Stimulated activated naive CD4-positive, alpha-beta T cell (primary cell): ENCODE results near the gene DPP10.

Experiments used
- DNase-seq, 6 experiments: peaks; one replicate each; lab custom pipeline; 2025; lab: John Stamatoyannopoulos, UW

DPP10 gene

DNA sequence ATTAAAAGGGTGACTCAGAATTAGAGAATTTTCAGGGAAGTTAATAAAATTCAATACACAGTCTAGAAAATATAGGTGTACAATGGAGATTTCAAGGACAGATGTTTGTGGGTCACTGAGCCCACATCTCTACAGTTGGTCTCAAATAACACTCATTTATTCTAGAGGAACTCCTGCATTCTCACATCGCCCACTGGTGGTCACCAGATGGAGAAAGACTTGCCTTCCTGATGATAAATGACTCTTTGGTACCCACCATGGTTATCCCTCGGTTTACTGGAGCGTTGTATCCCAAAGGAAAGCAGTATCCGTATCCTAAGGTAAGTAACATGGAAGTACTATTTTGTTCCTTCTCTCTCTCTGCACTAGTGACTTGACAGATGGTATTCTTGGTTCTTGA lies 1297.1 kb downstream of the DPP10 start:
- DNase-seq, result no peak

DNA sequence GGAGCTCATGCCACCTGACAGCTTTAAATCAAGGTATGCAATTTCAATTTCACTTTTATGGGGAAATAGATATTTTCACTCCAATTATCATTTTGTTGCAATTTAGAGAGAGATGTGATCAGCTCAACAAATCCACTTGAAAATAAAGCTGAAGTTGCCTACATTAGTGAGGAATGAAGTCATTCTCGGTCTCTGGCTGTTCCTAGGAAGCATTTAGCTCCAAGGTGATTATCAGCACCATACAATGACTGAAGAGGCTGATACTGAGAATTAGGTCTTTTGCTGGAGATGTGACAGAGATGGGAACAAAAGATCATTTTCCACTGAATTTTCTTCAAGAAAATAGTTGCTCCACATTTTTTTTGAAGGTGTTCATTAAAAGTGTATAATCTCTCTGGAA lies 1303.7 kb downstream of the DPP10 start:
- no peak for DNase-seq

DNA sequence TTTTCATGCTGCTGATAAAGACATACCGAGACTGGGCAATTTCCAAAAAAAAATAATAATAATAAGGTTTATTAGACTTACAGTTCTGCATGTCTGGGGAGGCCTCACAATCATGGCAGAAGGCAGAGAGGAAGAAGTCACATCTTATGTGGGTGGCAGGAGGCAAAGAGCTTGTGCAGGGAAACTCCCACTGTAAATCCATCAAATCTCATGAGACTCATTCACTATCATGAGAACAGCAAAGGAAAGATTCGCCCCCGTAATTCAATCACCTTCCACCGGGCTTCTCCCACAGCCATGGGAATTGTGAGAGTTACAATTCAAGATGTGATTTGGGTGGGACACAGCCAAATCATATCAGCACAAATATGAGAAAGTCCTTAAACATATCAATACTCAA lies 1314.8 kb downstream of the DPP10 start:
- DNase-seq, result no peak

DNA sequence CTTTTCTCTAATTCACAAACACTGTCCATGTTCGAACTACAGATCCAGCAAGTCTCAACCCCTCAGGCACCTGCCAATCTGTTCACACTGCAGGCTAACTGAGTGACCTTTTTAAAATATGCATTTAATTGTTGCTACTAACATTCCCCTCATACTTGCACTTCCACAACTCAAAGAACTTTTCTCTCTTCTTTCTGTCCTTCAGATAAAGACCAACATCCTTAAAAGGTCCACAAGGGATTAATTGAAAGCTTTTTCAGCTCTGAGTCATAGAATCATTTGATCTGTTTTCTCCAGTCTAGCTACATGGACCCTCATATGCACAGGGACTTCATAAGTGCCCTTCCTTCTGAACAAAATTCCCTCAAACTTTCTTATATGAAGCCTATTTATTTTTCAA lies 1321.2 kb downstream of the DPP10 start:
- DNase-seq, result no peak

DNA sequence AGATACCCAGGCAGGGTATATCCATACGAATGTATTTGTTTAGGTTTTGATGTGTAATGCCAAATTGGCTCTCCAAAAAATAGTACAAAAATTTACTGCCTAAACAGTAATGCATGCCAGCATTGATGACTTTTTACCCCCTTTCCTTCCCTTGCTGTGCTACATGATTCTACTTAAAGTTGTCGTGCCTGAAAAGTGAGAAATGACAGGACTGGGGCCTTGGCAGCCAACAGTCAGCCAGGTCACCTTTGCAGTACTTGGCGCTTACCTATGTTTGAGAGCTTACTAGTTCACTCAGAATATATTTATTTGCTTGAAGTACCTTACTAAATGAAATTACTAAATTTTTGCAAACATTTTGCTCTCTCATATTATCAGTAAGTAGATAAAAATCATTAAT lies 1329.1 kb downstream of the DPP10 start:
- DNase-seq, result no peak

DNA sequence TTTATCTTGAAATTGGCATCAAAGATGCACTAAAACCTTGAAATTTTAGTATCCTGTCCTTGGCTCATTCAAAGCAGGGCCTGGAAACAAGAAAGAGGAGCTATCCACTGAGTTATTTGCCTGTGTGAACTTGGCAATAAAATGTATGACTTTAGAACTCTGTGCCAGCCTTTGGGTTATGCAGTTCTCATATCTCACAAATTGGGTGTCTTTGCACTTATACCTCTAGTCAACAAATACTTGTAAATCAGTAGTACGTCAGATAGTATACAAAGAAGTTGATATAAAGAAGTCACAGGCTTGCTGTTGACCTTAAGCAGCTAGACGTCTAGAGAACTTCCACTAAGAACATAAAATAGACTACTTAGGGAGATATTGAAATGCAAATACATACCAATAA lies 1331.9 kb downstream of the DPP10 start:
- DNase-seq, result no peak

DNA sequence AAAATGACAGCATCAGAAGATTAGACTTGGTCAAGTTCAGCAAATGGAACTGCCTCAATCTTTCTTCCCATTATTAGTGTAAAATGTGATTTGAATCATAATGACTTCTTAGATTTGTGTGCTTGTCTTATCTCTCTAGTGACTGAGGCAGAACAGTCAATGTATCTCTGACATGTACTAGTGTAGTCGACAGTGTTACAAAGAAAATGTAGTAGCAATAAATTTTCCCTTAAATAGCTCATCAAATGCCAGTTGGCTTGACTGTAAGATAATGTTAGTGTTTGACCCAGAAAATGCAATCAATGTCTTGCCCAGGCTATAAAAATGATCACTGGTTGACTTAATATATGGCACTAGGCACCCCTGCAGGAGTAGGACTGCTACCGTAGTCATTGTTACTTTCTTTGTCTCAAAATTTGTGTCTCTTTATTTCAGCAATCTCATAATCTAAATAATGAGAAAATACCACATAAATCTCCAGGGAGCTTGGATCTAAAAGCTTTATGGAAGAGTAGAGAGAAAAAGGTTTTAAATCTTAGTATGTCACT lies 1336.7 kb downstream of the DPP10 start:
- DNase-seq, result no peak

DNA sequence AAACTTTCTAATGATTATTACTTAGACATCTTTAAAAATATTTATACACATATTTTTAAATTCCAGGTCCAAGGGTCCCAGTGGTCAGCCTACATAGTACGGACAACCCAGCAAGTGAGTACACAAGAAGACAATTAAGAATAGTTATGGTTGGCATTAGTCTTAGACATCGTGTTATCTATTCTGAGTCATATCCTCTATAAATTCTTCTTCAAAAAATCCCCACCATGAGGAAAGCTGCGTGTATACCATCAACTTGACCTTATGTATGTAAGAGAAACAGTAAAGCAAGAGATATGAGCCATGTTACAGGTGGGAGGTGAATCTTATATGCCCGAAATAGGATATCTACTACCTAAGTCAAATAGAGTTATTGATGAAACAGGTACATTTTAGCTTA lies 1339.8 kb downstream of the DPP10 start:
- no peak for DNase-seq

DNA sequence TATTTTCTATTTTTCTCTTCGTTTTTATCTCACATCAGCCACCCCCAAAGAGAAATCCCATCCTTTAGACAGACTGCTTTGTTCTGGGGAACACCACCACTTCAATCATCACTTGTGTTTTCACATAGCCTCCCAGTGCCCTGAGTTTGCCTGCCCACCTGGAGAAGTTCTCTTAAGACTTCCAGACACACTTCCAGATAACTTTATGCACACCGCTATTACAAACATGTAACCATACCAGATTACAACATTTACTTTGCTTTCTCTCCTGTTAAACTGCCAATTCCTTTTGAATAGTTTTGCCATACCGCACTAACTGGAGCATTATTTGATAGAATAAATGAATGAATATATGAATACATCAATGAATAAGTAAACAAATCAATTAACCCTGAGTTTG lies 1353.6 kb downstream of the DPP10 start:
- no peak for DNase-seq

DNA sequence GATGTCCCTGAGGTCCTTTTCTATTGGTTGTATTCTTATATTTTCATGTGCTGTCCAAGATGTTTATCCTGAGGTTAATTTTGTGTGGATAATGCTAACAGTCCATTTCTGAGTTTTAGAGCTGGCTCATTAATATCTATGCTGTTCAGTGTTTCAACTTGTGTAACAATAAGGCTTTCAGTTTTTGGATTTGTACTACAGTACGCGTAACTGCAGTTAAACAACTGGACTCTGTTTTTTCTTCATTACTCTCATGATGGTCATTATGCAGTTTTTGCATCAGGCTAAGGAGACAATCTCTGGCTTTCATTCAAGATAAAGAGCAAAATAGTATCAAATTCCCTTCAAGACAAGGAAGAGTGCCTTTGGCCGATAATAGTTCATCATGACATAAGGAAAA lies 1364.8 kb downstream of the DPP10 start:
- no peak for DNase-seq

DNA sequence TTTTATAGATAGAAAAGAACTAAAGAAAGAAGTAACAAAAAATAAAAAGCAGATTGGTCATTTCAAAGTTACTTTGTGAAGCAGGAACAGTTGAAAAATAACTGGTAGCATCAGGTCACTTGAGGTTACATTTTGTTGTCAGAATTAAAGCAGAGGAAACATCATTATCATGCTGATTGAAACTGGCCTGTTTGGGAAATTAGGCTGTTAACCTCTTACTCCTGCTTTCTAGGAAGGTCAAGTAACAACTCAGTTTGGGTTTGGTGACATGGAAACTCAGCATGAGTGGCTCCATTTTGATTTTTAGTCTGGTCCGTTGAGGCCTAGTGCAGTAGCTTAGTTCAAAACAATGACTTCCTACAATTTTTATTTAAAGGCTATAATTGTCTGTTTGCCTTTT lies 1383.5 kb downstream of the DPP10 start:
- no peak for DNase-seq

DNA sequence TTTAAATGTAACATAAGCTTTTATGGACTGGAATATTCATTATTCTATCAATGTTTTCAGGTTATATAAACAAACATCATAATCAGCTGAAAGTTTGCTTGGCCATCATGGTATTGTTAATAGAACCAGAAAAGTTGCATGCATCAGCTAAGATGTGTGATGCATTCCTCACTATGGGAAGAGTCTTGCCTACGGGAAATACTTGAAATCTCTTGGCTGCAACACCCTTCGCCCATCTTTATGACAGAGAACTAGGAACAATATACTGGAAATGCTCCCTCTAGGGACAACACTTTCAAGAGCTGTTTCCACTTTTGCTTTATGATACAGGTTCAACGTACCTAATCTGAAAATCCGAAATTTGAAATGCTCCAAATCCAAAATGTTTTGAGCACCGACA lies 1390.8 kb downstream of the DPP10 start:
- no peak for DNase-seq

DNA sequence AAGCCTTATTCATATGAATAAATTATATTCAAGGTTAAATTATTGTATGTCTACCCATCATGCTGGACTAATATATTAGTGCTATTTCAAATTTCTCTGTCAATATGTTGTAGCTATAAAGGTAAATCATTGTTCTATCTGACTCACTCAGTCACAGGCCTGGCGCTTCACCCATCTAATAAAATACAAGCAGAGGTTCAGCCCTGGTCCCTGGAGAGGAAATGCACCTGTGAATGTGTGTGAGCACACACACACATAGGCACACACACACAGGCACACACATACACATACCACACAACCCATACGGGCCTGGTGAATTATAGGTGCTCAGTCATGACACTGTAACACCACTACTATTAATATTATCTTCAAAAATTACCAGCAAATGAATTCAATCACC lies 1396.1 kb downstream of the DPP10 start:
- no peak for DNase-seq

DNA sequence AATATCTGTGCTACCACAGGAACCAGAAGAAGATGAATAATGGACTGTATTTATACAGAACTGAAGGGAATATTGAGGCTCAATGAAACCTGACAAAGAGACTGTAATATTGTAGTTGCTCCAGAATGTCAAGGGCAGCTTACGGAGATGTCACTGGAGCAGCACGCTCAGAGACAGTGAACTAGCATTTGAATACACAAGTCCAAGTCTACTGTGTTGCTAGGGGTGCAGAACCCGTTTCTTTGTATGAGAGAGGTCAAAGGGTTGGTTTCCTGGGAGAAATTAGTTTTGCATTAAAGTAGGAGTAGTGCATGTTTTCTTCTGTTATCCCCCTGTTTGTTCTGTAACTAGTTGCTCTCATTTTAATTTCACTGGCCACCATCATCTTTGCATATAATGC lies 1399.9 kb downstream of the DPP10 start:
- no peak for DNase-seq

DNA sequence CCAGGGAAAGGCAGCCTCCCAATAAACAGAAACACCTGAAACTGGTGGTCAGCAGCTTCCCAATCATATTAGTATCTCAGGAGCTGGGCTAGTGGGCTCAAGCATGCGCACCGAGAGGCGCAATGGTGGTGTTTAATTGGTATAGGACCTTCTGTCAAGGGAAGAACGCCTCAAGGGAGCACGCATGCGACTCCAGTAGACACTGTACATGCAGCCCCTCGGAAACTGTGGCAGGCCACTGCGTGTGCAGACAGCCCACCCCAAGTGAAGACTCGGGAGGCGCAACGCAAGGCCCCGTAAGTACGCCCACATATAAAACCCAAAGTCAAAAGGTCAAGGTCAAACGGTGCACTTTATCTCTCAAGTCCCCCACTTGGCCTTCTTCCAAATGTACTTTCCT lies 1405.8 kb downstream of the DPP10 start:
- DNase-seq, result no peak

DNA sequence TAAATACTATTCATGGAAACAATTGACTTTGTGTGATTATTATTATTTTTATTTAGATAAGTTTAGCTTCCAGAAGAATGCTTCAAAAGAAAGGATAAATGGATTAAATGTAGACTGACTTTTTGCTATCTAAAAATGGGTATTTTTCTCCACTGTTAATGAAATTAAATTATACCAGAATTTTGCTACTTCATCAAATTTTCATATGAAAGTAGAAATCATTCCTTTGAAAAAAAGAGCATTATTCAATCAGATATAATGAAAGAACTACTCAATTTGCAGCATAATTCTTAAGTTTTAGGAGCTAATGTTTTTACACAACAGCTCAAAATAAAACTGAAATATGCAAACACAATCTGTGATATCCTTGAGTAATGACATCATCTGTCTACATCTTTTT lies 1424.6 kb downstream of the DPP10 start:
- no peak for DNase-seq

DNA sequence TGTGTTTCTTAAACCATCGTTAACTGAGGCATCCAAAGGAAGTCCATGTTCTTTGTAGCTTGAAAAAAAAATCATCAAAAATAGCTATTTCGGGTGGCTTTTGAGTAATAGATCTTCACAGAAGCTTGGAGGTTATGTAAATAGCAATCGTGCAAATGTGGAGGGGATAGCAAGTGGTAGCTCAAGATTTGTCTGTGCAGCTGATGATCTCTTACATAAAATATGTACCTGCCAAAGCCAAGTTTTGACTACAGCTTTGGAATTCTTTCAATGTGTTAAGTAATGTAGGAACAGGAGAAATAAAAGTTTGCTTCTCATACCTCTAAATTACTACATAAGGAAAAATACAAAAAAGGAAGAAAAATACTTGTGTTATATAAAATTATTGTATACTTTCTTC lies 1432.0 kb downstream of the DPP10 start:
- no peak for DNase-seq

DNA sequence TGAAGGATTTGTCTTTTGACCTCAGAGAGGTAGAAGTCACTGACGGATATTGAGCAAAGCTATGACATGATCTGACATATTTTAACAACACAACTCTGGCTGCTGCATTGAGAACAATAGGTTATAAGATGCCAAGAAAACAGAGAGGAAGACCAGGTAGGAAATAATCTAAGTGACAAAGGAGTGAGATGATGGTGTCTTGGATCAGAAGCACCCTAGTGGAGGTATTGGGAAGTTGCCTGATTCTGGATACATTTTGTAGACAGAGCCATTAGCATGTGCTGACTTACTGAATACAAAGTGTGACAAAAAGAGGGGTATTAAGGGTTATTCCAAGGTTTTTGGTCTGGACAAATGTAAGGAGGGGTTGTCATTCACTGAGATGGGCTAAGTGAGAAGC lies 1438.1 kb downstream of the DPP10 start:
- no peak for DNase-seq

DNA sequence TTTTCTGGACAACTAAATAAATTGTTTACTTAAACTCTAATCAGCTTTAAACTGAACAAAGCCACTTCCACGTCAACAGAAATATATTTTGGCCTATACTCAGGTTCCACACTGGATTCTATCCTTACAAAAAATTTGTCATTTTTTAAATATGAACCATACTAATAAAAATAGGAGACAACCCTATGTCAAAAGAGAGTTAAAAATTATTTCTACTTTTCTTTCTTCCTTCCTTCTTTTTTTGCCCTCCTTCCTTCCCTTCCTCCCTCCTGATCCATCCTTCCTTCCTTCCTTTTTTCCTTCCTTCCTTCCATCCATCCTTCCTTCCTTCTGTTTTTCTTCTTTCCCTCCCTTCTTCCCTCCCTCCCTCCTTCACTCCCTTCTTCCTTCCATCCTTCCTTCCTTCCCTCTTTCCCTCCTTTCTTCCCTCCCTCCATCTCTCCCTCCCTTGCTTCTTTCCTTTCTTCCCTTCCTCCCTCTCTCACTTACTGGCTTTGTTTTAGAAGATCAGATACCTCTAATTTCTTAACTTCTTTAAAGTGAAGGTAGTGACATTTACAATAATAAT lies 1444.9 kb downstream of the DPP10 start:
- DNase-seq, result no peak
